Duodenal mucosa (tissue), 2 donors: ENCODE results near the gene LNX1.
A peak's percentile ranks its signal among the peaks of the same experiment; 100 is the strongest.

Experiments used
- H3K27ac ChIP-seq: one replicate; pipeline ENCODE4 v1.7.0; 2013; ENCODE audit warnings: low read depth, low read length
- H3K27me3 ChIP-seq, 2 donors: one replicate each; pipeline ENCODE4 v1.7.0; 2013; ENCODE audit warnings: low read length in 2 of 2, control low read depth in 1 of 2; ENCODE audit not compliant: insufficient read depth in 2 of 2, control insufficient read depth in 1 of 2
- H3K36me3 ChIP-seq, 2 donors: one replicate each; pipeline ENCODE4 v1.7.0; 2013; ENCODE audit warnings: low read length in 2 of 2, control low read depth in 1 of 2; ENCODE audit not compliant: insufficient read depth in 2 of 2, control insufficient read depth in 1 of 2
- H3K4me1 ChIP-seq, 2 donors: one replicate each; pipeline ENCODE4 v1.7.0; 2013; ENCODE audit warnings: low read length in 2 of 2, control low read depth in 1 of 2; ENCODE audit not compliant: insufficient read depth in 2 of 2, control insufficient read depth in 1 of 2
- H3K4me3 ChIP-seq, 2 donors: one replicate each; pipeline ENCODE4 v1.7.0; 2013; ENCODE audit warnings: low read length in 2 of 2, low read depth in 1 of 2
- H3K9ac ChIP-seq, 2 donors: one replicate each; pipeline ENCODE4 v1.7.0; 2013; ENCODE audit warnings: low read length in 2 of 2, low read depth in 1 of 2
- H3K9me3 ChIP-seq, 2 donors: one replicate each; pipeline ENCODE4 v1.7.0; 2013; ENCODE audit warnings: low read length in 2 of 2, control low read depth in 1 of 2; ENCODE audit not compliant: control insufficient read depth in 1 of 2

LNX1 gene

DNA sequence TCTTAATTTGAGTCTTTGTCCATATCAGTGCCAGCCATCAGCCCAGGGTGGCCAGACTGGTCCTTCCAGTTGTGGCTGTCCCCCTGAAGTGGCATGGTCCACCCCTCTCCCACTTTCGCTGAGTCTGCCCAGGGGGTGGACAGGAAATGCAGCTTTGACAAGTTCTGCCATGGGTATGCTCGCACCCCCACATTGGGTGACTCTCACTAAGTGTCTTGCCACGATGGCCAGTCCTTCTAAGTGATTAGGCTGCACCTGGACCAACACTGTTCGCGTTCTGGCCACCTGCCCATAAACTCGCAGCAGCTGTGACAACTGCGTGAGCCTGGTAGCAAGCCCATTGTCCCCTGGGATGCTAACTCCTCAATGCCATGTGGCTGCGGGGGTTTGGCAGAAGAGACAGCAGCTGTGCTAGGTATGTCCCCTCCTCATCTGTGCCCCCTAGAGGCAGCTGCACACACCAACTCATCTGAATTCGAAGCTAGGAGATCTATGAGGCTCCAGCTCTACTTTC lies 10.0 kb upstream of the LNX1 start:
- no peak overlapping the region for H3K4me3 ChIP-seq
- peaks cover 0 to 3% of the 10 kb centered on the region in 2 donors for H3K9me3 ChIP-seq
- H3K27me3 ChIP-seq, result no peaks in the 10 kb centered on the region
- no peaks in the 10 kb centered on the region for H3K36me3 ChIP-seq
- no peak overlapping the region for H3K27ac ChIP-seq
- H3K9ac ChIP-seq, result no peak overlapping the region
- peaks cover 0 to 6% of the 10 kb centered on the region in 2 donors for H3K4me1 ChIP-seq

DNA sequence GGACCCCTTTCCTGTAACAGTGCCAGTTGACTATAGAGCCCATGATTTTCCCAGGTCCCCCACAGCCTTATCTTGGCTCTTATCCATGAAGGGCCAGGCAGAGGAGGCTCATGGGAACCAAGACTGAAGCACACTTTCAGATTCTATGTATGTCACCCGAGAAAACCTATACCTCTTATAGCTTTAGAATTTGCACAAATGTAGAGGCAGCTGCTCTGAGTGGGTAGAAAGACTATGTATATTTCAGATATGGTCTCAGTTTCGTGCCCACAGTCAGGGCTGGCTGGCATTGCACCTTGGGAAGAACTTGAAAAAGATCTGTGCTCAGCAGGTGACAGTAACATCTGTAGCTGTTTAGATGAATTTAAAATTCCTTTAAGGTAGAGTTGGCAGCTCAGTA lies 8.3 kb upstream of the LNX1 start:
- H3K36me3 ChIP-seq, result no peaks in the 10 kb centered on the region
- no peaks in the 10 kb centered on the region for H3K27me3 ChIP-seq
- H3K9ac ChIP-seq, result no peak overlapping the region
- H3K4me1 ChIP-seq, result peaks cover 0 to 6% of the 10 kb centered on the region in 2 donors
- no peak overlapping the region for H3K4me3 ChIP-seq
- no peaks in the 10 kb centered on the region for H3K9me3 ChIP-seq
- H3K27ac ChIP-seq, result no peak overlapping the region

DNA sequence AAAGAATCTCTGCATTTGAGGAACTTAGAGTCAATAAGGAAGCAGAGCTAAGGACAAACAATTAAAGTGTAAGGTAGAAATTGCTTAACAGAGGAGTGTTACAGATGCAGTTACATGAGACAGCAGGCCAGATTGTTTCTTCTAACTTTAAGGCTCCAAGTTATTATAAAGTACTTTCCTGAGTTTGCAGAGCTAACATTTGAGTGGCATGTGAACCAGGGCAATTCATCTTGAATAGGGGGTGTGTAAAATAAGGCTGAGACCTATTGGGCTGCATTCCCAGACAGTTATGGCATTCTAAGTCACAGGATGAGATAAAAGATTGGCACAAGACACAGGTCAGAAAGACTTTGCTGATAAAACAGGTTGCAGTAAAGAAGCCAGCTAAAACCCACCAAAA lies 7.6 kb upstream of the LNX1 start:
- H3K27me3 ChIP-seq, result no peaks in the 10 kb centered on the region
- no peak overlapping the region for H3K27ac ChIP-seq
- no peak overlapping the region for H3K9ac ChIP-seq
- no peaks in the 10 kb centered on the region for H3K36me3 ChIP-seq
- peaks cover 0 to 6% of the 10 kb centered on the region in 2 donors for H3K4me1 ChIP-seq
- no peak overlapping the region for H3K4me3 ChIP-seq
- H3K9me3 ChIP-seq, result no peaks in the 10 kb centered on the region

DNA sequence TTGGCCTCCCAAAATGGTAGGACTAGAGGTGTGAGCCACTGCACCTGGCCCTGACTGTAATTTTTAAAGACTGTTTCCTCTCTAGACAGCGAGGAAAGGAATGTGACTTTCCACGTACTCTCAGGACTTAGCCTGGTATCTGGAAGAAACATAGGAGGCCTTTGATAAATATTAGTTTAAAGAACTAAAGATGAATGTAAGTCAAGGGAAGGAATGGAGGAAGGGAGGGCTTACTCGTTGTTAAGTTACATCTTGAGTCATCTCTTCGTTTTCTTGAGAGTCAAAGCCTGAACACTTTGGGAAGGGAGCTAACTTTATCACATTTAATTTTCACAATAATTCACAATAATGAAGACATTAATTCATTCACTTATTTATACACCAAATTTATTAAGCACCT lies 7.2 kb upstream of the LNX1 start:
- no peaks in the 10 kb centered on the region for H3K27me3 ChIP-seq
- no peak overlapping the region for H3K4me3 ChIP-seq
- no peaks in the 10 kb centered on the region for H3K9me3 ChIP-seq
- no peak overlapping the region for H3K27ac ChIP-seq
- H3K36me3 ChIP-seq, result no peaks in the 10 kb centered on the region
- H3K4me1 ChIP-seq, result peaks cover 0 to 6% of the 10 kb centered on the region in 2 donors
- H3K9ac ChIP-seq, result no peak overlapping the region

DNA sequence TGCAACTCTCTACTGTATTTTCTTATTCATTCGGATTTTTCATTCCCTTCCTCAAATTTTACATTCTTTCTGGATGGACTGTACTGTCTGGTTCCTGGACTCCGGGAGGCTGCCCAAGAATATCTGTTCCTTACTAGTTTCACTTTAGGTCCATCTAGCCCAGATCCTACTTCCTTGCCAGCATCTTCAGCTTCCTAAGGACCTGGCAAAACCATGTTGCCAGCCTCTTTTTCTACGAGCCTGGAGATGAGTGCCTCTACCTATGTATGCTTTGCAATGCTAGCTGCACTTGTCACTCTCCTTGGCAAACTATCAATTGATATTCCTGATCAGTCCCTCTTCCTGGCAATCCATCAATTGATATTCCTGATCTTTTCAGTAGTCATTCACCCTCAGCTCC lies 5.6 kb upstream of the LNX1 start:
- Histone ChIP-seq H3K9me3 (no peaks in the 10 kb centered on the region), H3K4me3 (no peak overlapping the region), H3K4me1 (peaks cover 8 to 17% of the 10 kb centered on the region in 2 donors), H3K27me3 (no peaks in the 10 kb centered on the region), H3K36me3 (no peaks in the 10 kb centered on the region), H3K27ac (no peak overlapping the region), H3K9ac (no peak overlapping the region)

DNA sequence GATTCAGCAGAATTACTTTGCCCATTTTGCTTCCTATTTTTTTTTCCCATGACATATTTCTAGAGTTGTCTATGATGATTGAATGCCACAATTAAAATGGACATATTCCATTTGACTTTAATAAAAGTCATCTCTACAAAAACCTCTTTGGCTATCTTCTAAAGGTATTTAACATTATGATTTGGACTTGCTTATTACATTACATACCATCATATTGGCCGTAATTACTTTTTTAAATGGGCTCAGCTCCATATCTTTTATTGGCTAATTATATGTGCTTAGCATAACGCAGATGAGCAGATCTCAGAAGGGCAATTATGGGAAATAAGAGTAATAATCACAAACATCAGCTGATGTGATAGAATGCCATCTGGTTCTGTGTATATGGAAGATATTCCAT lies 4.5 kb upstream of the LNX1 start:
- no peaks in the 10 kb centered on the region for H3K27me3 ChIP-seq
- no peak overlapping the region for H3K4me3 ChIP-seq
- no peak overlapping the region for H3K9ac ChIP-seq
- no peaks in the 10 kb centered on the region for H3K9me3 ChIP-seq
- H3K27ac ChIP-seq, result no peak overlapping the region
- peaks cover 8 to 19% of the 10 kb centered on the region in 2 donors for H3K4me1 ChIP-seq
- H3K36me3 ChIP-seq, result no peaks in the 10 kb centered on the region

DNA sequence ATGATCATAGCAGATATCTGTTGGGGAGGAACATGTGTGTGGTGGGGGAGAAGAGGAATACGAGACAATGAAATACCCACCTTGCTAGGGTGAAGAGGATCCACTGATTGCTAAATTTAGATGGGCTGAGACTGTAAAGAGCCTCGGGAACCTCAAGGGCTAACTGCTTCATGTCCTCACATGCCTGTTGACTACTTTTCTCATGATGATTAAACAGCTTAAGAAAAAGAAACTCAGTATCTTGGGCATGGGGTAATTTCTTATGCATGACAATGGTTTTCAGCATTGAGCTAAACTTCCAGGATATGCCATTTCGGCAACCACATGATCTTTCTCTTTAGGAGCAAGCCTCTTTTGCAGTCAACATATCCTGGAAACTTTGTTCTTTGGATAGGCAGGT lies 3.9 kb upstream of the LNX1 start:
- H3K36me3 ChIP-seq, result no peaks in the 10 kb centered on the region
- no peak overlapping the region for H3K4me3 ChIP-seq
- peaks cover 8 to 19% of the 10 kb centered on the region in 2 donors for H3K4me1 ChIP-seq
- H3K27ac ChIP-seq, result no peak overlapping the region
- no peaks in the 10 kb centered on the region for H3K9me3 ChIP-seq
- H3K27me3 ChIP-seq, result no peaks in the 10 kb centered on the region
- no peak overlapping the region for H3K9ac ChIP-seq

DNA sequence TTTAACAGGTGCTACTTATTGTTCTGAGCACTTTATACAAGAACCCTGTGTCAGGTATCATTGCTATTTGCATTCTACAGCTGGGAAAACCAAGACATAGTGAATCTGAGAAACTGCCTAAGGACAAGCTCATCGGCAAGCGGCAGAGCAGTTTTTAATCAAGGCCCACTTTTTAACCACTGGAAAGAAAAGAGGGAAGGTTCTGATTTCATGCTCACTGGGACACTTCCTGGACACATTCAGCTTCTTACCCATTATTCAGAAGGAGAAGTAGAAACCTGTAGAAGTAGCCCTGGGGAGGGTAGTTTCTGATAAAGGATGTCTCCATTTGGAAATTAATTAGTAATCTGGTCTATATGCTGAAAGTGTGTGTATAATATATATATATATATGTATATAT lies 2.5 kb upstream of the LNX1 start:
- no peaks in the 10 kb centered on the region for H3K9me3 ChIP-seq
- H3K4me1 ChIP-seq, result peaks cover 19% of the 10 kb centered on the region in 2 donors
- no peaks in the 10 kb centered on the region for H3K36me3 ChIP-seq
- no peaks in the 10 kb centered on the region for H3K27me3 ChIP-seq
- H3K4me3 ChIP-seq, result no peak overlapping the region
- no peak overlapping the region for H3K9ac ChIP-seq
- no peak overlapping the region for H3K27ac ChIP-seq

DNA sequence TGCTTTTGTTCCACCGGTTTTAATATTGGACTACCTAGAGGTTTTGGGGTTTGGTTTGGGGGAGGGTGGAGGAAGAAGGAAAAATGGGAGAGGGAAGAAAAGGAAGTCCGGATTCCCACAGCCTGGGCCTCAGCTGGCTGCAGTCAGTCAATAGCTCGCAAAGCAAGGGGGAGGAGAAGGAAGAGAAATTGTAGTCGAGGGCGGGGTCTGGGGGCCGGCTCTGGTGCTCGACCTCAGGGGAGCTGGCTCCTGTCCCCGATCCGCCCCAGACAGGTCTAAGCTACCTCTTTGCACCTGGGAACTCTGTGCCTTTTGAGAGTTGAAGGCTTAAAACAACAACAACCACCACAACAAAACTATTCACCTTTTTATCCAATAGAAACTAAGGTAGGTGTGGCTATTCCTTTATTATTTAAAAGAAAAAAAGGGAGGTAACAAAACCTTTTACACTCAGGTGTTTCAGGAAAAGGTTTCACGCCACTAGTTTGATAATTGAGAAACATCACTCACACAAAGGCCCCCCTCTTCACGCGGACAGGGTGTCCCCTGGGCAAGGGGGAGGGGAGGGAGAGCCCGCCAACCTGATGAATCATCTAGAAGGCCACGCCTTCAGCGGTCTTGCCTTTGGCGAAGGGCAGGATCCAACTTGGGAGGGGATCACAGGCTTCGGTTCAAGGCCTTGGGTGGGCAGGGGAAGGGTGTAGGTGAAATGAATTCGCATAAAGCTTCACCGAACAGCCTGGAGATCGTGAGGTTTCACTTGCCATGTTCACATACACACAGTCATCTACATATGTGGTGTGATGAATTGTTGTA lies 1.6 kb upstream of the LNX1 start:
- Histone ChIP-seq H3K27me3 (no peaks in the 10 kb centered on the region), H3K9me3 (no peaks in the 10 kb centered on the region), H3K4me1 (peaks cover 24 to 26% of the 10 kb centered on the region in 2 donors), H3K4me3 (peak overlapping the region; percentile 62 to 64), H3K27ac (peak overlapping the region; percentile 80), H3K9ac (peak overlapping the region; percentile 30 to 92), H3K36me3 (no peaks in the 10 kb centered on the region)

DNA sequence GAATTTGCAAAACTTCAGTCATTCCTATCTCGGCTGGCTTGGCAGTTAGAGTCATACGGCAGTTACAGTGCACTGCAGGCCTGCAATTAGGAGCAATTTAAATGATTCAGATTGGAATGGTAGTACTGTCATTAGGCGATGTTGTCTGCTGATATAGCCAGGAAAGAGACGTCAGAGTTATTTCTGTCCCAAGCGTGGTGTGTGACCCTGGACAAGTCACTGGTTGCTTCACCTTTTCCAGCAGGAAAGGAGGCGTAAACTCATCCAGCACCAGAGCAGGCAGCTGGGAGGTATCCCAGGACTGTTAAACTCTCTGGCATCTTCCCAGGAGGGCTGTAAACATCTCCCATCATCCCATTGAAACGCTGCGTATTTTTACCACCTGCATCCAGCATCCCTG lies 836 bp upstream of the LNX1 start:
- Histone ChIP-seq H3K27ac (peak overlapping the region; percentile 80), H3K4me1 (peaks cover 26 to 31% of the 10 kb centered on the region in 2 donors), H3K9ac (peak overlapping the region; percentile 30 to 92), H3K36me3 (no peaks in the 10 kb centered on the region), H3K9me3 (no peaks in the 10 kb centered on the region), H3K4me3 (peak overlapping the region; percentile 25 to 72), H3K27me3 (no peaks in the 10 kb centered on the region)
